Lower lobe of right lung (tissue), 2 donors: Measurements from ENCODE around the gene IKZF2. TPM values are rescaled to one million over a fixed set of nuclear protein-coding genes. Genes with fewer than 3 reads are reported as not detected.

Source experiments
- ATAC-seq, 2 donors: fragments of 200-7000 bp; cut with Tn5 transposase; one replicate each; pipeline ENCODE4 v1.9.1; 2020 to 2022; ENCODE audit warnings: mild to moderate bottlenecking in 2 of 2, moderate library complexity in 2 of 2
- DNase-seq: peaks from one replicate; pipeline ENCODE4 v3.0.0-alpha.2; 2020
- H3K27ac ChIP-seq: fragments of 200-600 bp; one replicate; pipeline ENCODE4 v1.8.0; 2022
- H3K27me3 ChIP-seq: fragments of 200-600 bp; one replicate; pipeline ENCODE4 v1.8.0; 2022; ENCODE audit warnings: low read depth
- H3K36me3 ChIP-seq: fragments of 200-600 bp; one replicate; pipeline ENCODE4 v1.8.0; 2022; ENCODE audit warnings: mild to moderate bottlenecking
- H3K4me1 ChIP-seq: fragments of 200-600 bp; one replicate; pipeline ENCODE4 v1.8.0; 2022
- H3K4me3 ChIP-seq: fragments of 200-600 bp; one replicate; pipeline ENCODE4 v1.8.0; 2022; ENCODE audit warnings: mild to moderate bottlenecking
- H3K9me3 ChIP-seq: fragments of 200-600 bp; one replicate; pipeline ENCODE4 v1.8.0; 2022
- CTCF ChIP-seq: fragments of 200-600 bp; IDR thresholded peaks from one replicate; pipeline ENCODE4 v1.8.0; 2022; ENCODE audit warnings: antibody characterized with exemption, mild to moderate bottlenecking
- intact Hi-C: fragments of 100-400 bp; cut with DNase I; formaldehyde crosslinking; loops from one replicate; pipeline ENCODE4 v1.11.0; 2022
- total RNA-seq: library from RNA; stranded (reverse); fragmentation: NEBNext Ultra II Directional; extraction: Animal tissue kit (Norgen Biotek cat#: 25700); gene quantifications from one replicate; pipeline ENCODE4 v1.2.1, GENCODE V29; 2021
- donor health status: DM: no; HTN: yes; CAD: no; lungs with severe emphysema.

IKZF2 gene
- total RNA-seq, 1 donor from 2014 or later: 16.5 TPM

DNA sequence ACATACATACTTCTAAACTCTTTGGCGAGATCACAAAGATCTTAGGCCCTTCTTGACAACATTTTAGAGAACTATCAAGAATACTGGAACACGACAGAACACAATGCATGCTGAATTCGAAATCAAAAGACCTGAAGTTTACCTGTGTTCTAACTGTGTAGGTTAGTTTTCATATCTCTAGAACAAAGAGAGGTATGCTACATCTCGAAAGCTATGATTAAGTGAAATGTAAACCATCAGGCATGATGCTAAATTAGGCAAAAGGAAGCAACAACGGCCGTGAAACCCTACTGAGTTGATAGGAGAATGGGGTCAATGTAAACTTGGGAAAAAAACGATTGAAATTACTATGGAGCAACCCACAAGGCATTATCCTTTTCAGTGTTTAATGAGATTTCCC is 43.7 kb downstream of the IKZF2 start:
- H3K27me3 ChIP-seq: no peaks in the 10 kb centered on the region
- H3K4me1 ChIP-seq: peaks cover 7% of the 10 kb centered on the region
- H3K27ac ChIP-seq: no peak overlapping the region
- intact Hi-C loops: no loop called here
- DNase-seq (no peak), ATAC-seq (no peak)
- H3K36me3 ChIP-seq: no peaks in the 10 kb centered on the region
- H3K4me3 ChIP-seq: no peak overlapping the region
- TF ChIP-seq CTCF: no peak
- H3K9me3 ChIP-seq: no peaks in the 10 kb centered on the region

DNA sequence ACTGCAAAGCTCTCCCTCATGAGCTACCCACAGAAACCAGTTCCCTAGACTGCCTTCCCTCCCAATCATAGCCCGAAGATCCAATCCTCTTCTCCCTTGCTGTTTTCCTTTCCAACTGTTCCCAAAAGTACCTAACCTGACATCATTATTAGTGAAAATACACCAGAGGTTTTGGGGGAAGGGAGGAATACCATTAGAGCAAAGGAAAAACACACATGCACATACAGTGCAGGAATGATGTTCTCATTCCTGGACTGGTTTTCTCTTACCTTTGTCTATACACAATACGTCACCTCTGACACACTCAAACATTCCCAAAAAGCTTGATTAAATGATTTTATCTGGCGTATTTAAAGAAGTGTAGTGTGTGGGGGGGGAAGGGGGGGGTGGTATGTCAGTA is 46.2 kb downstream of the IKZF2 start:
- intact Hi-C loops: no loop called here
- peaks cover 7% of the 10 kb centered on the region for H3K4me1 ChIP-seq
- H3K9me3 ChIP-seq: no peaks in the 10 kb centered on the region
- H3K27me3 ChIP-seq: no peaks in the 10 kb centered on the region
- ATAC-seq (no peak), DNase-seq (no peak)
- H3K4me3 ChIP-seq: no peak overlapping the region
- no peak for TF ChIP-seq CTCF
- no peak overlapping the region for H3K27ac ChIP-seq
- no peaks in the 10 kb centered on the region for H3K36me3 ChIP-seq

DNA sequence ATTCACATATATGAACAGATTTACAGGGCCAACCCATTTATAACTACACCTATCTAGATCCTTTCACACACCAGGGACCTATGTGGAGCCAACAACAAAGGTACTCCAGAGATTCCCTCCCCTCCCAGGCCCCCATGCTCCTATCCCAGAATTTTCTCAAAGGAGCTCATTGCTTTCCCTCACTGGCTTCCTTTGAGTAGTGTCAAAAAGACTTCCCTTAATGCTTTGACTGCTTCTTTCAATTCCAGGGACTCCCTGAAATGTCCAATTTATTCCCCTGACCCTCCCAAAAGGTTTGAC is 46.6 kb downstream of the IKZF2 start:
- Histone ChIP-seq H3K9me3 (no peaks in the 10 kb centered on the region), H3K36me3 (no peaks in the 10 kb centered on the region), H3K27ac (no peak overlapping the region), H3K27me3 (no peaks in the 10 kb centered on the region), H3K4me1 (peaks cover 7% of the 10 kb centered on the region), H3K4me3 (no peak overlapping the region)
- DNase-seq (no peak), ATAC-seq (peak in 1 of 2 donors; percentile 12)
- no peak for TF ChIP-seq CTCF
- intact Hi-C loops: no loop called here

GRCh38 chr2:213104092-213104902 is 47.1 kb downstream of the IKZF2 start:
- peaks cover 7% of the 10 kb centered on the region for H3K4me1 ChIP-seq
- ATAC-seq: peak in 1 of 2 donors; percentile 19
- H3K27ac ChIP-seq: no peak overlapping the region
- intact Hi-C loops: no loop called here
- TF ChIP-seq CTCF: no peak
- H3K36me3 ChIP-seq: no peaks in the 10 kb centered on the region
- no peaks in the 10 kb centered on the region for H3K27me3 ChIP-seq
- no peak overlapping the region for H3K4me3 ChIP-seq
- H3K9me3 ChIP-seq: no peaks in the 10 kb centered on the region
- DNase-seq: no peak

DNA sequence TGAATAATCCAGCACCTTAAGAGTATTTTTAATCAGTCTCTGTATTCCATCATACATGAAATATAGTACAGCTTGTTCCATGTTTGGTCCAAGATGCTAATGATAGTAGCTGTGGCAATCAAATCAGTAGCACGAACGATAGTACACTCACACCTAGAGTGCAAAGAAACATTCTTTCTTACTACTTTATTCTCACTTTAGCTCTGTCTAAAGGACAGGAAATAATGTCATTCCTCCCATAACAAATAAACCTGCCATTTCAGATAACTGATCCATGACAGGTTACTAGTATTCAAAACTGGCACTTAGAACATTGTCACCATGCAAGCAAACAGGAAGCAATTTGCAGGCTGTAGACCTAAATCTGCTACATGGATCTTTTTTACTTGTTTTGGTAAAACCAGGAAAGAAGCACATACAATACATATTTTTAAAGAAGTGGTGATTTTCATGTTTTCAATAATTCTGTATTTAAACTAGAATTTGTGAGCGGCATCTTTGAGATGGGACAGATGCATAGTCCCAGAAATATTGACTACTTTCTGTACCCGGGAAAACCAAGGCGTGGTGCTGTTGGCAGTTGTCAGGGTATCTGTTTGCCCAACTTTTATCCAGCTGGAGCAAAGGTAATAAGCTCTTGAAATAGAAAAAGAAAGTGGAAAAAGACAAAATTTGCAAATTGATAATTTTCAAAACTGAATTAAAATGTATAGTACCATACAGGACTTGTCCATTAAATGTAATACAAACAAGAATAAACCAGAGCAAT is 49.5 kb downstream of the IKZF2 start:
- Histone ChIP-seq H3K4me3 (no peak overlapping the region), H3K27me3 (no peaks in the 10 kb centered on the region), H3K9me3 (no peaks in the 10 kb centered on the region), H3K36me3 (no peaks in the 10 kb centered on the region), H3K27ac (no peak overlapping the region), H3K4me1 (peaks cover 7% of the 10 kb centered on the region)
- intact Hi-C loops: no loop called here
- ATAC-seq (no peak), DNase-seq (no peak)
- TF ChIP-seq CTCF: no peak
